ENCODE measurements around the gene TMUB1.

The TMUB1 gene, protein sequence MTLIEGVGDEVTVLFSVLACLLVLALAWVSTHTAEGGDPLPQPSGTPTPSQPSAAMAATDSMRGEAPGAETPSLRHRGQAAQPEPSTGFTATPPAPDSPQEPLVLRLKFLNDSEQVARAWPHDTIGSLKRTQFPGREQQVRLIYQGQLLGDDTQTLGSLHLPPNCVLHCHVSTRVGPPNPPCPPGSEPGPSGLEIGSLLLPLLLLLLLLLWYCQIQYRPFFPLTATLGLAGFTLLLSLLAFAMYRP

DNA sequence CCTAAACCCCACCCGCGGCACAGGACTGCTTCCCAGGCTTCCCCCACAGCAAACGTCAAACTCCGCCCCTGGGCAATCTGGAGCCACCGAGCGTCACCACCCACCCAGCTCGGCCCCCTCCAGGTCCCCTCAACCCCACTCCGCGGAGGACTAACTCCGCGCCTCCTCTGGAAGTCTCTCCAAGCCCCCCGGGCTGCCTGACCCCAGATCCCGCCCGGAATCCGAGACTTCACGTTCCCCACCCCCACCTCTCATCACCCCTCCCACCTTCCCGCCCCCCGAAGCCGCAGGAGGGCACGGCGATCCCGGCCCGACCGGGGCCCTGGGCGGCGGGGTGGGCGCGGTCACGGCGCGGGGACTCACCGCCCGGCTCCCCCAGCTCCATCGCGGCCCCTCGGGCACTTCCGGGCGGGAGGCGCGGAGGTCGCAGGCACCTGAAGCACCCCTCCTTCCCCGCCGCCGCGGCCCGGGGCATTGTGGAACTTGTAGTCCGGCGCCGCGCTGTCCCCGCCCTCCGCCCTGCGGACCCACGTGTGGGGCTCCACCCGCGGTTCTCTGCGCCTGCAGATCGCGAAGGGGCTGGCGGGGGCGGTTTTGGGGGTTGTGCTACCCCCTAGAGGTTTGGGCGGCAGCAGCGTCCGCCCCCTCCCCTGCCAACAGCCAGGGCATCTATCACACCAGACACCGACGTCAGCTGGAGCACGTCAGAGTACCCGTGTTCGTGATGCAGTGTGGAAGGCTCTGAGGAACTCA, at the start of gene TMUB1:
TMUB1 (minus strand) TSS at position 423 of the 753 bp plus-strand sequence. CDS start 930 bp downstream, outside the sequence.
- peak; percentile 85 for DNase-seq

DNA sequence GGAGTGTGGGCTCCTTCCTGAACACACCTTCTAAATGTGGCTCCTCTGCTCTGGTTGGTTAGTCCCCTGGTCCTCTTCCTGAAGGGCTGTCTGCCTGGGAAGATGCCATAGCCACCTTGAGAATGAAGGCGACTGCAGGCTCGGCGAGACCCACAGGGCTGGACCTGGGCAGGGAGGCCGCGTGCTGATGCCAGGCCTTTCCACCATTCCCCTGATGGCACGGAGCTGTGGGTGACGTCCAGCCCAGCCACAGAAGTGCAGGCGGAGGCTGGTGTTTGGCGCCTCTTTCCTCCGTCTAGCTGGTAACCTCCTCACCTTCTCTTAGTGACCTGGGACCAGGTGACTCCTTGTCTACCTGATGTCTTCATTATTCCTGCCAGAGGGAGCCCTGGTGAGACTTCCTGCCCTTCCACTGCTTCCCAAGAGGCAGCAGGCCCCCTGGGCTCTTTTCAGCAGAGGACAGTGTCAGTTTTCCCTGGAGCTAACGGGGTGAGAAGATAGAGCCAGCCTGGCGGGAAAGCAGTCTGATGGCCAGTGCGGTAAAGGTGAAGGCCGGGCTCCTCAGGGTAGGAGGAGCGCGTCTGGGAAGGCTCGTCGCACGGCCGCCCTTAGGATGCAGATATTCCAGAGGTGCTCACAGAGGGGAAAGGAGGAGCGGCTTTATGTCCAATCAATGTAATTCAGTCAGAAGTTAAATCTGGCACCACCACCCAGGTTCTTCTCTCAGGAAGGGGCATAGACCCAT, 49.3 kb upstream of the TMUB1 start:
- DNase-seq: no peak

DNA sequence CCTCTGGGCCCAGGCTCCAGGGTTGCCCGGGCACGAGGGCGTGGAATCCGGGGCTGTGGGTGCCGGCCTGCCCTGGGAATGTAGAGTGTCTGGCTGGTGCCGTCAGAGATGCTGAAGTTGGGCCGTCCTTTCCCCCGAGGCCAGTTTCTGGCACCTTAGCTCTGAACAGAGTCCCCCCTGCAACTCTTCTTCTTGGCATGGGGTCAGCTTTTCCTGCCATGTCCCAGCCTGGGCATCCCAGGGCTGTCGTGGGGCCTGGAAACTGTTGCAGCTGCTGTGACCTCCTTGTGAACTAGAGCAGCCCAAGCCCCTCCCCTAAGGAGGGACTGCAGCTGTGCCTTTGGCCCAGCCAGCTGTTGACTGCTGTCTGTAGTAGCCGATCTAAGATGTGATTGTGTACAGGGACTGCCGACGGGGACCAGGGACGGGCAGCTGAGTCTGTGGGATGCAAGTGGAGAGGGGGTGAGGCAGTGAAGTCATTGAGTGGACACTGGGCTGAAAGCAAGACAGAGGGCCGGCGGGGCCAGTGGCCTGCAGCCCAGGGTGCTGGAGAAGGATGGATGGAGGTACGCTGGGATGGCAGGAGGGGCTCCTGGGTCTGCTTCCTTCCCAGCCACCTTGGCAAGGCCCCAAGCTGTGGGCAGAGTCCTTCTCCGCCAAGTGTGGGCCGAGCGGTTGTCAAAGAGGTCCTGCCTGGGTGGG, 48.5 kb upstream of the TMUB1 start:
- DNase-seq: peak; percentile 64

DNA sequence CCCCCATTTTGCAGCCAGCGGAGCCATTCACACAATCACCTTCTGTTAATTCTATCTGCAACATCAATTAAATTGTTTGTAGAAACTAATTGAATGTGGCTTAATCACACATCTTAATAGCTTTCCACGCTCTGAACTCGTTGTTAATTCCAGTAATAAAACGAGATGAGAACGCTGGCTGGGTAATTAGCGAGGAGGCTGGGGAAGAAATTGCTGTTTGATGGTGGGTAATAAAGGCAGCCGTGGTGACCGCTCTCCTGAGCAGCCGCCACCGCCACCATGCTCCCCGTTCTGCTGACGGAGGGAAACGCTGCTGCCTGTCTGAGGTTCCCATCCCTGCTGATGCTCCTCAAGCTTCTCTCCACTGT, 47.9 kb upstream of the TMUB1 start:
- no peak for DNase-seq

DNA sequence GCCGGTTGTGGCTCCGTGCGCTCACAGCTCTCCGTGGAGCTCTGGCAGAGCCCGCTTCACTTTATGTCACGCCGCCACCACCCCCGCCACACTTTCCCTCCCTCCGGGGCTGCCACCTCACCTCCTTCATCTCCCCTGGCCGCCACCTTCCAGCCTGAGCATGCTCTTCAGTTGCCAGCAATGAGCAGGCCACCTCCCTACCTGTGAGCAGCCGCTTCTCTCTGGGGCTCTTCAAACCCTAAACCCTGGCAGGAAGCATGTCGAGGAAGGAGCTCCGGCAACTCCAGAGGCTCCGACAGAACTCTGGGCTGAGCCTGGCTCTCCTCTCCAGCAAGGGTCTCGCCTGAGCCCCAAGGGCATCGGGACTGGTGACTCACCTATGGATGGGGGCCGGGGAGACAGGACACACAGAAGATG, 47.5 kb upstream of the TMUB1 start:
- DNase-seq: no peak

DNA sequence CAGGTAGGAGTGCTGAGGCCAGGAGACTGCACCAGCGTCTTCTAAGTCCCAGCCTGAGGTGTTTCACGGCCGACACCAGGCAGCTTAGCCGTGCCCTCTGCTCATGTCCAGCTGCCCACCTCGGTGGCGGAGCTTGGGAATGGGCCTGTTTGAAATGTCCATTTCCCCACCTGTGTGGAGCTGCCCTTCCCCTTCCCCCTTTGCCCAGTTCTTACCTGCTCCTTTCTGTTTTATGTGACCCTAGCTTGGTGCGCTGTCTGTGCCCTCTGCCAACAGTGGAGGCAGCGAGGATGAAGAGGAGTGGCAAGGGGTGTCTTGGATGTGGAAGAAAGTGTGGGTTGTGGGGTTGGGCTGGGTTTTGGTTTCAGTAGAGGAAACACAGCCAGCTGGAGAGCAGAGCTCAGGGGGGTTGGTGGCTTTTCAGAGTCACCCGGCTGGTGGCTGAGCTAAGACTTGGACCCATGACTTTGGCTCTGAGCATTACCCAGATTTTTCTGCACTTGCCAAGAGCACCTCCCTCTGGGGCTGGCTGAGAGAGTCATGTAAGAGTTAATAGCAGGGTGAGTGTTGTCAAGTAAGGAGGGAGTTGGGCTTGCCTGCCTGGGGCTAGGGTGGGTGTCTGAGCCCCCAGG, 46.8 kb upstream of the TMUB1 start:
- DNase-seq: no peak

DNA sequence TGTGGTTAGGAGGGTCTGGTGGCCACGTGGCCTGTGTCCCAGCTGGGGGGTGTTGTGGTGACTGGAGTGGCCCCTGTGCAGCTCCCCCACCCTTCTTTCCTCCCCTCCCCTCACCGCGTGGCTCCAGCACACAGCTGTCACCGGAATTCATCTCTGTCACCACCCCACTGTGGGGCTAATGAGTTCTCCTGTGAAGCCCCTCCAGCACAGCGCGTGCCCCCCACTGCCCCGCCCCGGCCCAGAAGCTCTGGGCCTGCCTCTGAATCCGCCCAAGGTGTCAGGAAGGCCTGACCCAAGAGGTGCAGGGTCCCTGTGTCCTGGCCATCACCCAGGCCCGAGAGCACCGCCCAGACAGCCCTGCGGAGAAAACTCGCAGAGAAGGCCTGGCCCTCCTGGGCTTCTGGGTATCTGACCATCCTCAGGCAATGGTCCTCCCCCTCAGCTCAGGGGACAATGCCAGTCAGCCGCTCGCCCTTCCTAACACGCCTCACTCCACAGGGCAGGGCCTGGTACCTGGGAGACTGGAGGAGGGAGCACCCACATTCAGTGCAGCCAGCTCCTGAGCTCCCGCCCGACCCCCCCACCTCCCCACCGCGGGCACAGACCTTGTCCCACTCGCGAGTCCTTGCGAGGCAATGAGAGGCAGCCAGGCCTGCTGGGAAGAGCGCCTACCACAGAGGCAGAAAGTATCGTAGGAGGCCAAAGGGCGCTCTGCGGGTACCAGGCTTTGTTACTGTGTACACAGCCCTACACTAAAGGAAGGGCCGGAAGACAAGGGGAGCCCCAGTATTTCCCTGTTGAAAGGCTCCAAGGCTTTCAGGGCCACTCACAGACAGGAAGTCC, 46.0 kb upstream of the TMUB1 start:
- no peak for DNase-seq

DNA sequence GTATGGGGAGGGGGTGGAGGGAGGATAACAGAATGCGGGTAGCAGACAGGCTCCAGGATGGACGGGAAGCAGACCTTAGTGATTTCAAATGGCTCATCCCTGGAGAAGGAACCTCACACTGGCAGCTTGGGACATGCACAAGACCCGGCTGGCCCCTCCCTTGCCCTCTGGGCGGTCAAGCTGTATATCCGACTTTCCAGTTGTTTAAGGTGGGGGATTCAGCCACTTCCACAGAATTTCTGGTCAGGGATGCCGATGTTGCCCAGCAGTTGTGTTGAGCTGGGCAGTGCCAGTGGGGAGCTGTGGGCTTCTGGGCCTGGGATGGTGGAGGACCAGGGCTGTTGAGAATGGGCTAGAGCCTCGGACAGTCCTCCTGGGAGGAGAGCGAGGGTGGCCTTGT, 45.4 kb upstream of the TMUB1 start:
- DNase-seq: no peak

DNA sequence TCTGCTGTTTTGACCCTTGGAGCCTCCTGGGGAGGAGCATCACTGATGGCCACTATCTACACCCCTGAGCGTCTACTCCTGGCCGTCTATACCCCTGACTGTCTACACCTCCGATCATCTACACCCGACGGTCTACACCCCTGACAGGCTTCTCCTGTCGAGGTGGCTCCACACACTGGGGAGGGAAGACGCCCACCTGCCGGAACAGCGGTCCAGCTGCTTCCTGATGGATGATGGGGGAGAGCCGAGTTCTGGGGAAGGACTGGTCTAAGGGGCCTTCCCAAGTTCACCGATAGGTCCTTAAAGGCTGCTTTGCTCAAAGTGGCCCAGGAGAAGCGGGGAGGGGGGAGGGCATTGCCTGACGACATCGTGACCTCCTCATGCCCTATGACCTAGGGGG, 44.9 kb upstream of the TMUB1 start:
- no peak for DNase-seq

DNA sequence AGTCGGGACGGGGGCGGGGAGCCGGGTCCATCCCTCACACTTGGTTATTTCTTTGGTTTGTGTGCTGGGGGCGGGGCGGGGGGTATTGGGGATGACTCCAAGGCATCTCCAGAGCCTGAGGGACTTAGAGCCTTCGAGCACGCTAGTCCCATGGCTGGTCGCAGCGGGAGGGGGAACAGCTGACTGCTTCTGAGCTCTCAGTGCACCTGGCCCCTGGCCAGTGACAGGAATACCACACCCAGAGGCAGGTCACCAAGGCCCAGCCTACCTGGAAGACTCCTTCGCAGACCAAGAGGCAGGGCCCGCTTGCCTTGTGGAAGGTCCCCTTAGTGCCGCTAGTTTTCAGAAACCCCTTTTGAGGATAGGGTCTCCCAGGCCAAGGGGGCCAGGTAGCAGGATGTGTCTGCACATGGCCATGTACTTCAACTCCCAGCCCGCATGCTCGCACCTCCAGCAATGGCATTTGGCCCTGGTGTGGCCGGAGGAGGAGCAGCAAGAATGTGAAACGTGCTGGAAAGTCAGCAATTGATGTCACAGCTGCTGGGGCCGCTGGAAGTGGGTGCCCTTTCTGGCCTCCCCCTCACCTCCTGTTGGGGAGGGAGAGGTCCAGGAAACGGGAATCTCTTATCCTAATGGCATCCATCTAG, 43.3 kb upstream of the TMUB1 start:
- no peak for DNase-seq

DNA sequence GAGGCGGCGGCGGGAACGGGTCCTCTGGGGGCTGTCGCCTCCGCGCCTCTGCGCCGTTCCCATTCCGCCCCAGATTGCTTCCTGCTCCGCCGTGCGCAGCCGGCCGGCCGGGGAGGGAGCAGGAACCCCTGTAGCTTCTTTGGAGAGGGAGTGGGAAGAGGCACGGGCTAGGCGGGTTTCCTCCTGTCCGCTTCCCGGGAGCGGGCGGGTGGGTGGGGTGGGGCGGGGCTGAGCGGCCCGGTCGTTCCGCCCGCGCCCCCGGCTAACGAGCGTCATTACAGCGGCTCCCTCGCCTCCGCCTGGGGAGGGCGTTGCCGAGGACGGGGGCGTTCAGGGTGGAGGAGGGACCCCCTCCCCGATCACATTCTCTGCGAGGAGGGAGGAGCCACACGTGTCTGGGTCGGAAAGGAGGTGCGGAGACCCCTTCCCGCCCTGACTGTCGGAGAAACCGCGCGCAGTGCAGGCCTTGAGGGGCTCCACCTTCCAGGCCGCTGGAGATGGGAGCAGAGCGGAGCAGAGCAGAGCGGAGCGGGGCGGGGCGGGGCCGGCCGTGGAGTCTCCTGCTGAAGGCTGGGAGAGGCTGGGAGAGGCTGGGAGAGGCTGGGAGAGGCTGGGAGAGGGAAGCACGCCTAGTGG, 42.7 kb upstream of the TMUB1 start:
- DNase-seq: peak; percentile 76

DNA sequence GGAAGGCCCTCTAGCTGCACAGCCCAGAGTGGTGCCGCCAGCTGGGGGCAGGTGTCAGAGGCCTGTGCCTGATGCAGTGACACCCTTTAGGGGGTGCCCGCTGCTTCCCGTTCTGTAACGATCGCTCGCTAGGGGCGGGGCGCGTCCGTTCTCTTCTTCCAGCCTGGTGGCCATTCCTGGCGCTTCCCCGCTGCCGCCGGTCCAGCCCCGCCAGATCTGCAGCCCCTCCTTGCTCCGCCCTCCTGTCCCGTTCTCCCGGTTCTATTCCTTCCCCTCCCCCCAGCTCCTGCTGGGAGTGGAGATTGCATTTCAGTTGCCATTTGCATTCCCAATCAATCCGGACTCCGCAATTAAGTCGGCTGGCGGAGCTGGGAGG, 42.2 kb upstream of the TMUB1 start:
- DNase-seq: peak; percentile 82

DNA sequence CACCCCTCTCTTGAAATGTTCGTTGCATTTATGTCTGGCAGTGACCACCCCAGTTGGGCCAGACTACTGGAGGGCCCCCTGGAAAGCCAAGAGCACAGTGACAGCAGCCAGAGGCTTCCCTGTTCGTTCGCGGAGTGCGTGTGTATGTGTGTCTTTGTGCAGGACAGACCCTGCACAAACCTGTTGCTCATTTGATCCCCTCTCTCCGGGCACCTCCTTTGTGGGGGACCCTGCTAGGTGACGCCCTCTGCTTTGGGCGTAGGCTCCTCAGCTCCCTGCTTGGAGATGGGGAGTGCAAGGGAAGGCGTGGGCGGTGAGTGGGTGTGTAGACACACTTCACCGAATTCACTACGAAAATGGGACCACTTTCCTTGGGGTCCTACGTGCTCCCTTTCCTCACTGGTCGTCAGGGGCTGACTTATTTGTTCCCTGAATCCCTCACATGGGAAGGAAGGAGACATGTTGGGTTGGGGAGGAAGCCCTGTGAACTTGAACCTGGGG, 41.7 kb upstream of the TMUB1 start:
- DNase-seq: no peak

DNA sequence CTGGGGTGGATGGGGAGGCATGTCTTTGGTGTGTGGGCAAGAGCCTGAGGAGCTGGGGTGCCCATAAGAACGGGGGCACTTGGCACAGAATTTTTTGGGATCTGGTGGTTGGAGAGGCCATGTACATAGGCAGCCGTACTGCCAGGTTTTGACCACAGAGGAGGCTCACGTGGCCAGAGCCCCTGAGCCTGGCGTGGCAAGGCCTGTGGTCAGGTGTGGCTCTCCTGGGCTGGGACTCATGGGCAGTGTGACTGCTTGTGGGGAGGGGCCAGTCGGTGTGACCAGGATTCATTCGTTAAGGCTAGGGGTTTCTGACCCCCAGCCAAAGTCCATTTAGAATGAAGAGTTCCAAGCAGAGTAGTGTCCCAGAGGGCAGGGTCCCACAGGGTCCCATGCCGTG, 41.2 kb upstream of the TMUB1 start:
- no peak for DNase-seq

DNA sequence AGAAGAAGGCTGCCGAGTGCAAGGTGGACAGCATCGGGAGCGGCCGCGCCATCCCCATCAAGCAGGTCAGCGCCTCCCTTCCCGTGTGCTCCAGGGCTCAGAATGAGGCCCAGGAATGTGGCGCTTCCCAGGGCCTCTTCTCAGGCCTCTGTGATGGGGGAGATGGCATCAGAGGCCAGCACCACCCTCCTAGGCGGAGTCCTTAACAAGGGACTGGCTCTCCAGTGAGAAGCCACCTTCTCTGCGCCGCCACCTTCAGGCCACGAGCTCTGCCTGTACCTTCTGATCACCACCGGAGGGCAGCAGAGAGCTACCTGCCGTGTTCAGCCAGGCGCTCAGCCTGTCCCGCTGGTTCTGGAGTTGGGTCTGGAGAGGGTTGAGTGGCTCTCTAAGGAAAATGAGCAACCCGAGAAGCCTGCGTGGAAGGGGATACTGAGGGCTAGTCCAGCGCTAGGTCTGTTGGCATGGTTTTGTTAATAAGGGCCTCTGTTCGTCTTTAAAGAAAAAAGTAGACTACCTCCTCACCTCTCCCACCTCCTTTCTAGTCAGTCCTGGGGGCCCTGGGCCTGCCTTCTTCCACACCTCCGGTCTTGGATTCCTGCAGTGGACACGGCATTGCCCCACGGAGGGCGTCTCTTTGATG, 40.6 kb upstream of the TMUB1 start:
- peak; percentile 95 for DNase-seq

DNA sequence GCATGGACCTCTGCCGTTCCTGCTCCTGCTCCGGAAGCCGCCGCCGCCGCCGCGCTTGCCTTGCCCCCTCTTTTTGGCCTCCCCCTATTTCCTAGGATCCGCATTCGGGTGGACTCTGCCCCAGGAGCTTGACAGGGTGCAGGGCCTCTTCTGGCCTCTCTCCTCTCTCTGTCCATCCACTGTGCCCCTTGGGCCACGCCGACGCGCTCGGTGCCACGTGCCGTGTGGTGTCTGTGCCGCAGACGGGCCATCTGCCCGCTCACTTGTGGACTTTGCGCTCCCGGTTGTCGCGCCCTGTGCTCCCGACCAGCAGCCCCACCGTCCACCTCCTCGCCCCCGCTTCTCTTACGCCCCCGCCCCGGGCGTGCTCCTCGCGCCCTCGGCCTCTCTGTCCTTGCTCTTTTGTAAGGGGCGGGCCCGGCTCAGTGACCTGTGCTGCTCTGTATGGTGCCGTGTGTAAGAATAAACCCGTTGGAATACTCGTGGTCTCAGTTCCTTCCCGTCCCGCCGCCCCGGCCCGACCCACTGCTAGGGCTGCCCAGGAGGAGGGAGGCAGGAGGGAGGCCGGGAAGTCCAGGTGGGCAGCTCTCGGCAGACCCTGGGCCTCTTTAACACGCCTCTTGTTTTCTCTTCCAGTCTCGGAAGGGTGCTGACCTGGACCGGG, 40.0 kb upstream of the TMUB1 start:
- no peak for DNase-seq

DNA sequence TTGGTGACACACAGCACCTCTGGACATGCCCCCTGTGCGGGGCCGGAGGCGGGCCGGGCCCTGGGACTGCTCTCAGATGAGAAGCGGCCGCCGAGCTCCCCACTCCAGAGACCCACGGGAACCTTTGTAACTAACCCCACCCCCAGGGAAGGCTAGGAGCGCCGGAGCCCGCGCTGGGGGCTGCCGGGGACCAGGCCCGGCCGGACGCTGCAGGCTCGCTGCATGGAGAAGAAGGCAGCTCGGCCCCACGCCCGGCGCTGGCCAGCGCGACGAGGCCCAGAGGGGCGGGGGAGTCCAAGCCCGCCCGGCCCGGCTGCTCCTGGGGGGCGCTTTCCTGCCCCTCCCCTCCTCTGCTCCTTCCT, 39.5 kb upstream of the TMUB1 start:
- no peak for DNase-seq

DNA sequence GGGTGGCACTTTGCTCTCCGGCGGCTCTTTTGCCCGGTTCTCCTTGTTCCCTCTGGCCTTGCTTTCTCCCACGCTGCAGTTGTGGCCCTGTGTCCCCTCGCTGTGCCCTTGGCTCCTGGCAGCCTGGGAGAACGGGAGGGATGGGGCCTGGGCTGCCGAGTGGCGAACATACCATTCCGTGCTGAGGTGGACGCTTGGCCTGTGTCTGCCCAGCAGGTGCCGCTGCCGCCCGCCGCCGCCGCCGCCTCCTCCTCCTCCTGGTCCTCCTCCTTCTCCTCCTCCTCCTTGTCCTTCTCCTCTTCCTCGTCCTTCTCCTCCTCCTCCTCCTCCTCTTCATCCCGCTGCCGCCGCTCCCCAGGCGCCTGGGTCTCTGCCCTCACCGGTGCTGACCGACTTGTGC, 39.0 kb upstream of the TMUB1 start:
- DNase-seq: peak; percentile 52

DNA sequence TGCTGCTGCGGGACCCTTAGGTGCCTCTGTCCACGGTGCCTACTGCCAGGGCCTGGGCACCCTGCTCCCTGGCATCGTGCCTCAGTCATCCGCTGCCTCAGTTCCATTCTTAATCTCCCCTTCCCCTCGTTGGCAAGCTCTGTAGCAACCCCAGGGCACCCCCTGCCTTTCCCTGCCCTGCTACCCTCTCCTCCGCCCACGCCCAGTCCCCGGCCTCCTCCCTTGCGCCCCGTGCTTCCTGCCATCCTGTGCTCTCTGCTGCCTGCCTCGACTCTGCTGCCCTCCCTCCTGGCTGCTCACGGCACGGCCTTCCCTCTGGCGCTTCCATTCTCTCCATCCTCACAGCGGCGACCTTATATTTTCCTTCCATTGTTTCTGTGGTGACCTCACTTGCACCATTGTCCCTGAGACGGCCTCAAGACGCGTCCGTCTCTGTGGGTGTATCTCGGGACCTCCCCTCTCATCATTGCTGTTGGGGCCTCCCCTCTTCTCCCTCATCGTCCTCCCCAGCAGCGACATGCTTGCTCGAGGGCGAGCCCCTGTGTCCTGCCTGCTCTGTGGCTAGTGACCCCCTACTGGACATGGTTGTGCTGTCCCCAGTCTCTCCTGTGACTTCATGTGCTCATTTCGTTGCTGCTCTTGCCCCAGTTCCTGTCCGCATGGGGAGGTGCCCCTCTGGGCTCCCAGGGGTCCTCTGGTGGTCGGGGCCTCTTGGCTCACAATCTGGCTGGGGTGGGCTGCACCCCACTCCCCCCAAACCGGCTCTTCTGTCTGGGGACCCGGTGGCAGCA, 38.3 kb upstream of the TMUB1 start:
- no peak for DNase-seq
